Activated CD4-positive, alpha-beta T cell treated with anti-CD3 and anti-CD28 coated beads, Interleukin-2, amount 50 U/mL, for 48 hours (primary cell): Measurements from ENCODE around the gene OR9Q1.

Source experiments
- DNase-seq, 2 experiments: peaks; one replicate each; pipeline ENCODE4 v3.0.0-alpha.2; 2020

OR9Q1 gene

DNA sequence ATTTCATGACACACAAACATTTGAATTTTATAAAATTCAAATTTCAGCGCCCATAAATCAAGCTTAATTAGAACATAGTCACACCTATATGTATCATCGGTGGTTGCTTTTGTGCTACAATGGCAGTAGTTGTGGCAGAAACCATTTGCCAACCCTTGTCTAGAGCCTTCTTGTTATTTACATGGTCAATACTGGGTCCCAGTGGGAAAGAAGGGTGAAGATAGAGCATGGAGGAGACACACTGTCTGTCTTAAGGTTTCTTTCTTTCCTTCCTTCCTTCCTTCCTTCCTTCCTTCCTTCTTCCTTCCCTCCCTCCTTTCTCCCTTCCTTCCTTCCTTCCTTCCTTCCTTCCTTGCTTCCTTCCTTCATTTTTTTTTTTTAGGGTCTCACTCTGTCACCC lies 10.8 kb downstream of the OR9Q1 start:
- DNase-seq, result no peak

- DNase-seq, result no peak
Measured at GRCh38 chr11:58039589-58039988, 15.9 kb downstream of the OR9Q1 start.

- DNase-seq, result no peak
Measured at GRCh38 chr11:58043379-58043778, 19.7 kb downstream of the OR9Q1 start.

- no peak for DNase-seq
Measured at GRCh38 chr11:58046231-58046630, 22.6 kb downstream of the OR9Q1 start.

DNA sequence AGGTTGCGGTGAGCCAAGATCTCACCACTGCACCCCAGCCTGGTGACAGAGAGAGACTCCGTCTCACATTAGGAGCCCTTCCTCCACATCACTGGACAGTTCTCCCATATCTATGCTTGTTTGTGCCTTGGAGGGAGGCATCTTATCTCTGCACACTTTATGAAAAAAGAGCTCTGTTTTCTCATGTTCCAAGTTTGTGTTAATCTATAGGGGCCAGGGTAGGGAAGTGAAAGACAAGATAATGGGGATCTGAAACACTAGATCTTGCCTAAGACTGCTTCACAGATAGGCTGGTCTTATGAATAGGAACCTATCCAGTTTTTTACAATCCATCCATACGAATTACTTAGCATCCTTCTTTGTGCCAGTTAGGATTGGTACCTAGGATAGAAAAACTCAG lies 24.1 kb downstream of the OR9Q1 start:
- DNase-seq, result no peak

- DNase-seq, result no peak
Measured at GRCh38 chr11:58055806-58056401, 32.2 kb downstream of the OR9Q1 start.

- no peak for DNase-seq
Measured at GRCh38 chr11:58057481-58057880, 33.8 kb downstream of the OR9Q1 start.

DNA sequence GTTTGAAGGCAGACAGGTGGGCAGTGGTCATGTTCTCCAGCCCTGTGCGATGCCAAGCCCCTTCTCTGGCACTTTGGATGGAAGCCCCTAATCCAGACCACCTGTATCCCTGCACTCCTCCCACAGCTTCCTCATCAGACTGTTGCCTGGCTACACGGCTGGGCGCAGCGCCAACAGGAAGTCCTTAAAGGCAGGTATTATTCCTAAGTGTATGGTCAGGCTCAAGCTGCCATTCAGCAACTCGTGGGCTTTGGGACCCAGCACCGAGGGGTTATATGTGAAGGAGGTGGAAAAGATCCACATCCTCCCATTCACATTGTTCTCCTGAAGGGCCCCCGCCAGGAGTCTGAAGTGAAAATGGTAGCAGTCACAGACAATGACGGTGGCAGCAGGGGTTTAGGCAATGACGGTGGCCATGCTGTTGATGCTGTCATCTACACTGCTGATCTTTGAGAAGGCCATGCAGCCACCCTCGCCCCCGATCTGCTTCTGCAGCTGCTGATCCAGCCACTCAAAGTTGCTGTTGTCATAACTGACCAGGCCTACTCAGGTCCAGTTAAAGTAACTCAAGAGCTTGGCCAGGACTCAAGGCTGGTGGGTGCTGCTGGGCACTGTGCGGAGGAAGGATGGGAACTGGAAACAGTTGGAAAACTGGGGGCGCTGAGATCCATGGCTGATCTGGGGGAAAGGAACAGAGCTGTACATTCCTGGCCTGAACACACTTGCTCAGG lies 34.8 kb downstream of the OR9Q1 start:
- no peak for DNase-seq

- no peak for DNase-seq
Measured at GRCh38 chr11:58059007-58059350, 35.3 kb downstream of the OR9Q1 start.

GRCh38 chr11:58060535-58060934 lies 36.9 kb downstream of the OR9Q1 start:
- no peak for DNase-seq

GRCh38 chr11:58060939-58061672 lies 37.4 kb downstream of the OR9Q1 start:
- DNase-seq, result no peak

DNA sequence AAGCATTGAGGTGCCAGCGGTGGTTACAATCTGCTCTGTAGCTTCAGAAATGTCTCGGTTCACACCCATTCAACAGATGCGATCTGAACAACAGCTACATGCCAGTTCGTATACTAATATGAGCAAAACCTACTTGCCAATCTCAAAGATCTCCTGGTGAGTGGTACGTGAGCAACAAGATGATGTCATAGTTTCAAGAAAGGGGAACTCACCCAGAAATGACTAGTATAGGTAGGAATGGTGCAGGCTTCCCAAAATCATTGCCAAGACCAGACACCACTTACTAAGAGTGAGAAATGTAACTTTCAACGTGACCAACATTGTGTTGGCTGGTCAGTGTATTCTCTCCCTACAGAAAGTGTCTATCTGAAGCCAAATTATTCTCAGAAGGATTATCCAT lies 38.1 kb downstream of the OR9Q1 start:
- DNase-seq, result no peak

DNA sequence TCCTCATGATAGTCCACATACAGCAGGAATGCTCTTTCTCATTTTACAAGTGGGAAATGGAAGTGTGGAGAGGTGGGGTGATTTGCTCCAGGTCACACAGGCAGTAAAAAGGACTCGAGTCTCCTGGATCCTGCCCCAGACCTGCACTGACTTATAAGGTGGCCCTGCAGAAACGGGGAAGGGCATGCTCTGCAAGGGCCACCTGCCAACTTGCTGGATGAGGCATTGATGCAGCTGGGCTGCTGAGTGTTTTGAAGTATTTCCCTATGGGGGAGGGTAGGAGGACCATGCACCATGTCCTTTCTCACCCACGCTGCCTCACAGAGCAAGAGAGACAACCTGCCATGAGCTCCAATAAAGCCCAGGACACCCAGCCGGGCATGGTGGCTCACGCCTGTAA lies 44.0 kb downstream of the OR9Q1 start:
- DNase-seq, result no peak

GRCh38 chr11:58068655-58069054 lies 45.0 kb downstream of the OR9Q1 start:
- DNase-seq, result no peak

GRCh38 chr11:58070585-58070984 lies 46.9 kb downstream of the OR9Q1 start:
- no peak for DNase-seq

DNA sequence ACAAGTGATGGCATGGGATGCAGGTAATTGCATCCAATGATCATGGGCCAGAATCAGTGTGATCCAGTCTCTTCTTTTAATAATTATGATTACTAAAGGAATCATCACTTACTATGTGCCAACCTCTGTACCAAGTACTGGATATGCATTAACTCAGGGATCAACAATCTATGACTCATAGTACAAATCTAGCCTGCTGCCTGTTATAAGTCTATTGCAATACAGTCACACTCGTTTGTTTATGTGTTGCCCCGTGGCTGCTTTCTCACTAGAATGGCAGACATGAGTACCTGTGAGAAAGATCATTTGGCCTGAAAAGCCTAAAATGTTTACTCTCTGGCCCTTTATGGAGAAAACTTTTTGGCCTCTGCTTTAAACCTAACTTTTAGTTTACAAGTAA lies 52.1 kb downstream of the OR9Q1 start:
- no peak for DNase-seq

GRCh38 chr11:58086528-58086927 lies 62.8 kb downstream of the OR9Q1 start:
- DNase-seq, result no peak

DNA sequence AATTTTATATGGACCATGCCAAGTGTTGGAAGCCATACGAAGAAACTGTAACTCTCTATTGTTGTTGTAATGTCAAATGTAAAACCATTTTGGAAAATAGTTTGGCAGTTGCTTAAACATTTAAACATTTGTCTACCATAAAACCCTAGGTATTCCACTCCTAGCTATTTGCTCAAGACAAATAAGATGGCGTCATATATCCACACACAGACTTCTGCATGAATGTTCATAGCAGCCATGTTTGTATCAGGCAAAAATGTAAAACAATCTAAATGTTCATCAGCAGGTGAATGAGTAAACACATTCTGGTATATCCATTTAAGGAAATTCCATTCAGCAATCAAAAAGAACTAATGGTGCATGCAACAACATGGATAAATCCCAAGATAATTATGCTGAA lies 73.8 kb downstream of the OR9Q1 start:
- DNase-seq, result no peak

DNA sequence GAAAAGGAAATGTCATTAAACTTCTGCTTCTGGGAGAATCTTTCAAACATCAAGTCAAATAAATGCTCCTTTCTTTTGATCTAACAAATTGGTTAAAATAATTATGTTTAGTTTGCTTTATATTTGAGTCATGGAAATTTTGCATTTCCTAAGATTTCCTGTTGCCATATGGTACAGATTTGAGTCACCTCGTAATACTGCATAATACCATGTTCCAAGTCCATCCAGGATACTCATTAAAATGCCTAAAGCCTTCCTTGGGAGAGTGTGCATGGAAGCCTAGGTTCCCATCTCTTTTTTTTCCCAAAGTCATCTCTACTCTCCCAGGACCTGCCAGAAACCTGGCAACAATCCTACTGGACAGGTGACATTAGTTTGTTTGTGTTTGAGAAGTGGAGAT lies 97.4 kb downstream of the OR9Q1 start:
- DNase-seq, result no peak

GRCh38 chr11:58125469-58125868 lies 101.8 kb downstream of the OR9Q1 start, which contains the start of gene OR9I1:
OR9I1 (minus strand) TSS chr11:58125530; CDS start chr11:58119444, 6,086 bp downstream.
- no peak for DNase-seq

GRCh38 chr11:58127350-58127749 lies 103.7 kb downstream of the OR9Q1 start:
- DNase-seq, result no peak

GRCh38 chr11:58133309-58134076 lies 109.8 kb downstream of the OR9Q1 start:
- no peak for DNase-seq

- DNase-seq, result no peak
Measured at GRCh38 chr11:58134151-58134550, 110.5 kb downstream of the OR9Q1 start.
